GM23248 (cell line): ENCODE results near the gene FAM234A.

Experiments
- EZH2 ChIP-seq: fragments of 200-600 bp; sonication (generic); IDR thresholded peaks from 2 replicates; pipeline ENCODE4 v1.6.1; 2018; ENCODE audit warnings: antibody characterized with exemption, mild to moderate bottlenecking; ENCODE audit not compliant: insufficient read depth, poor library complexity, severe bottlenecking
- EZH2phosphoT487 ChIP-seq: fragments of 200-600 bp; sonication (generic); IDR thresholded peaks from 2 replicates; pipeline ENCODE4 v1.6.1; 2018; ENCODE audit warnings: antibody characterized with exemption, moderate library complexity, mild to moderate bottlenecking, low read depth; ENCODE audit not compliant: insufficient read depth

GRCh38 chr16:185691-186090 lies 48.9 kb upstream of the FAM234A start:
- no peak for TF ChIP-seq EZH2phosphoT487
- TF ChIP-seq EZH2: no peak
